Mesodermal cell (in vitro differentiated cells): ENCODE measurements around the gene AQP1.

Source experiments
- H3K27ac ChIP-seq: 2 replicates; pipeline ENCODE4 v1.7.0; 2013; ENCODE audit warnings: mild to moderate bottlenecking, low read depth, low read length, moderate library complexity; ENCODE audit not compliant: severe bottlenecking
- H3K36me3 ChIP-seq: 2 replicates; pipeline ENCODE4 v1.7.1; 2013; ENCODE audit warnings: mild to moderate bottlenecking, low read length, moderate library complexity; ENCODE audit not compliant: control insufficient read depth, insufficient read depth
- H3K4me1 ChIP-seq: one replicate; pipeline ENCODE4 v1.7.1; 2013; ENCODE audit warnings: mild to moderate bottlenecking, low read length; ENCODE audit not compliant: insufficient read depth, control insufficient read depth, poor library complexity, severe bottlenecking
- H3K4me3 ChIP-seq: 2 replicates; pipeline ENCODE4 v1.7.0; 2013; ENCODE audit warnings: low read length, control low read depth, mild to moderate bottlenecking; ENCODE audit not compliant: insufficient read depth, poor library complexity, severe bottlenecking; ENCODE audit errors: extremely low read depth
- H3K9me3 ChIP-seq: 2 replicates; pipeline ENCODE4 v1.7.1; 2013; ENCODE audit warnings: mild to moderate bottlenecking, low read length, moderate library complexity; ENCODE audit not compliant: control insufficient read depth
- WGBS, 2 experiments: methylation state at CpG; one replicate each; pipeline ENCODE4 v1.1.5; 2013; ENCODE audit warnings: missing lambda C conversion rate in 2 of 2; ENCODE audit not compliant: insufficient coverage in 2 of 2; 5-methylcytosine and 5-hydroxymethylcytosine counted together

The AQP1 gene

GRCh38 chr7:30898411-30898810 is 13.2 kb upstream of the AQP1 start:
- no peak overlapping the region for H3K4me3 ChIP-seq
- 90 to 93% methylated on average over 11 to 12 of the region's 12 CpGs for WGBS, 2 experiments
- no peak overlapping the region for H3K27ac ChIP-seq
- H3K9me3 ChIP-seq = no peaks in the 10 kb centered on the region
- H3K36me3 ChIP-seq = no peaks in the 10 kb centered on the region
- peaks cover 13% of the 10 kb centered on the region for H3K4me1 ChIP-seq

- Histone ChIP-seq H3K9me3 (no peaks in the 10 kb centered on the region), H3K4me3 (no peak overlapping the region), H3K4me1 (peaks cover 13% of the 10 kb centered on the region), H3K36me3 (no peaks in the 10 kb centered on the region), H3K27ac (no peak overlapping the region)
- WGBS, 2 experiments = 98 to 100% methylated on average over 2 to 4 of the region's 7 CpGs
These were observed 12.6 kb upstream of the AQP1 start for GRCh38 chr7:30899066-30899465.

- Histone ChIP-seq H3K4me1 (peaks cover 13% of the 10 kb centered on the region), H3K27ac (no peak overlapping the region), H3K36me3 (no peaks in the 10 kb centered on the region), H3K4me3 (no peak overlapping the region), H3K9me3 (no peaks in the 10 kb centered on the region)
- 80 to 83% methylated on average over 4 to 5 of the region's 6 CpGs for WGBS, 2 experiments
These were observed 12.0 kb upstream of the AQP1 start for GRCh38 chr7:30899630-30900029.

- no peaks in the 10 kb centered on the region for H3K36me3 ChIP-seq
- no peak overlapping the region for H3K27ac ChIP-seq
- H3K4me1 ChIP-seq = peaks cover 13% of the 10 kb centered on the region
- no peaks in the 10 kb centered on the region for H3K9me3 ChIP-seq
- WGBS, 2 experiments = 93 to 98% methylated on average over 5 to 7 of the region's 9 CpGs
- H3K4me3 ChIP-seq = no peak overlapping the region
These were observed 11.6 kb upstream of the AQP1 start for GRCh38 chr7:30900053-30900452.

- no peak overlapping the region for H3K4me3 ChIP-seq
- H3K4me1 ChIP-seq = peaks cover 15% of the 10 kb centered on the region
- no peak overlapping the region for H3K27ac ChIP-seq
- 89 to 93% methylated on average over 7 to 8 of the region's 11 CpGs for WGBS, 2 experiments
- no peaks in the 10 kb centered on the region for H3K36me3 ChIP-seq
- H3K9me3 ChIP-seq = no peaks in the 10 kb centered on the region
These were observed 10.8 kb upstream of the AQP1 start for GRCh38 chr7:30900803-30901362.

GRCh38 chr7:30901856-30902255 is 9.8 kb upstream of the AQP1 start:
- H3K9me3 ChIP-seq = no peaks in the 10 kb centered on the region
- no peak overlapping the region for H3K27ac ChIP-seq
- H3K4me3 ChIP-seq = no peak overlapping the region
- peaks cover 18% of the 10 kb centered on the region for H3K4me1 ChIP-seq
- WGBS, 2 experiments = 80 to 100% methylated on average over 1 to 2 of the region's 2 CpGs
- no peaks in the 10 kb centered on the region for H3K36me3 ChIP-seq

GRCh38 chr7:30902466-30902865 is 9.2 kb upstream of the AQP1 start:
- Histone ChIP-seq H3K27ac (no peak overlapping the region), H3K9me3 (no peaks in the 10 kb centered on the region), H3K4me3 (no peak overlapping the region), H3K36me3 (no peaks in the 10 kb centered on the region), H3K4me1 (peaks cover 22% of the 10 kb centered on the region)
- 88% methylated on average over 9 to 11 of the region's 11 CpGs for WGBS, 2 experiments

GRCh38 chr7:30903146-30903545 is 8.5 kb upstream of the AQP1 start:
- 79 to 90% methylated on average over 4 to 8 of the region's 8 CpGs for WGBS, 2 experiments
- H3K4me3 ChIP-seq = no peak overlapping the region

GRCh38 chr7:30904561-30904960 is 7.1 kb upstream of the AQP1 start:
- H3K27ac ChIP-seq = no peak overlapping the region
- H3K9me3 ChIP-seq = no peaks in the 10 kb centered on the region
- H3K36me3 ChIP-seq = no peaks in the 10 kb centered on the region
- H3K4me1 ChIP-seq = peaks cover 20% of the 10 kb centered on the region
- no peak overlapping the region for H3K4me3 ChIP-seq
- WGBS, 2 experiments = 95 to 96% methylated on average over 4 to 8 of the region's 9 CpGs

More at GRCh38 chr7:30903146-30903545, 8.5 kb upstream of the AQP1 start:
- Histone ChIP-seq H3K36me3 (no peaks in the 10 kb centered on the region), H3K9me3 (no peaks in the 10 kb centered on the region), H3K4me1 (peaks cover 22% of the 10 kb centered on the region), H3K27ac (no peak overlapping the region)

- H3K4me3 ChIP-seq = no peak overlapping the region
- whole genome bisulfite sequencing, 2 experiments = 86 to 92% methylated on average over 10 to 12 of the region's 15 CpGs
- peaks cover 15% of the 10 kb centered on the region for H3K4me1 ChIP-seq
- no peaks in the 10 kb centered on the region for H3K9me3 ChIP-seq
- H3K36me3 ChIP-seq = no peaks in the 10 kb centered on the region
- no peak overlapping the region for H3K27ac ChIP-seq
These were observed 6.3 kb upstream of the AQP1 start for GRCh38 chr7:30905078-30906012.

- WGBS, 2 experiments = 83 to 95% methylated on average over 4 to 7 of the region's 7 CpGs
- Histone ChIP-seq H3K36me3 (no peaks in the 10 kb centered on the region), H3K4me1 (peaks cover 15% of the 10 kb centered on the region), H3K27ac (no peak overlapping the region), H3K9me3 (no peaks in the 10 kb centered on the region), H3K4me3 (no peak overlapping the region)
These were observed 5.6 kb upstream of the AQP1 start for GRCh38 chr7:30906014-30906413.
